GM21360 (cell line): ENCODE measurements around the gene CAMK1D.

Experiments used
- ATAC-seq: cut with Tn5 transposase; IDR thresholded peaks from one replicate; pipeline ENCODE4 v1.9.1; 2021; ENCODE audit warnings: mild to moderate bottlenecking, moderate library complexity; ENCODE audit not compliant: unreplicated experiment

CAMK1D gene

GRCh38 chr10:12369982-12370381 is 20.6 kb downstream of the CAMK1D start:
- ATAC-seq: no peak

DNA sequence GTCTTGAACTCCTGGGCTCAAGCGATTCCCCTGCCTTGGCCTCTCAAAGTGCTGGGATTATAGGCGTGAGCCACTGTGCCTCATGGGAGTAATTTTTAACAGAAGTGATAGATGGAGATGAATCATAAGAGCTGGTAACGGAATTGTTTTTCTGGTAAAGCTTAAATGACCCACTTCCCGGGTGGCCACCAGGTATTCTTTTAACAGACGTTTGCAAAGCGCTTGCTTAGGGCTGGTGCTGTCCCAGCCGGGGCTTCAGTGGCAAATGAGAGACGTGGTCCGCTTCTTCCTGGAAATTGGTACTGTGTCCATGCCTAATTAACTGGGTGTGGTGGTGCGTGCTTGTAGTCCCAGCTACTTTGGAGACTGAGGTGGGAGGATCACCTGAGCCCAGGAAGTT is 23.5 kb downstream of the CAMK1D start:
- no peak for ATAC-seq

GRCh38 chr10:12375076-12375504 is 25.7 kb downstream of the CAMK1D start:
- no peak for ATAC-seq

- no peak for ATAC-seq
These were observed 26.9 kb downstream of the CAMK1D start for GRCh38 chr10:12376211-12376610.

DNA sequence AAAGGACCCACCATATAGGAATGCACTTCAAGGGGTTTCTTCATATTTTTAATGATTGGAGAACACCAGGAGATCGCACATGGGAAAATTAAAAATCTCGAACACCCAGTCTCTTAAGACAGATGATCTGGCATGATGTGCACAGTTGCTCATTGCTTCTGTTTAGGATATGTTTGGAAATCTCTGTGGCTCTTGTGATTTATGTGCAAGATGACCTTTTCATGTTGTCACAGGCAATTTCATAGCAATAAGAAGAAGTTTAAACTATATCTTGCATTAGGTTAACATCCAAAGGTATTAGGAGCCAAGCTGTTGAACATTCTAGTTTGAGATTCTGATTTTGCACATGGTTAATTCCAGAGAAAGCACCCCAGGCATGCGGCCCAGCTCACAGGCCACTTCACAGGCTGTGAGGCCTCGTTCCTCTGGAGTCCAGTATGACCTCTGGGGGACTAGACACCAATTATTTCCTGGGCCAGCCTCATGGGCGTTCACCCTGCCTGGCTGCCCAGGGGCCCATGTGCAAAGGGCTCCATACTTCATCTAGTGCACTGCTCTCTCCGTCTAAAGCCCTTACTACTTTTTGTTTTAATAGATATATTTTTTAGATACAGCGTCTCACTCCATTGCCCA is 28.4 kb downstream of the CAMK1D start:
- ATAC-seq: no peak

- ATAC-seq: no peak
These were observed 31.7 kb downstream of the CAMK1D start for GRCh38 chr10:12380999-12381398.

DNA sequence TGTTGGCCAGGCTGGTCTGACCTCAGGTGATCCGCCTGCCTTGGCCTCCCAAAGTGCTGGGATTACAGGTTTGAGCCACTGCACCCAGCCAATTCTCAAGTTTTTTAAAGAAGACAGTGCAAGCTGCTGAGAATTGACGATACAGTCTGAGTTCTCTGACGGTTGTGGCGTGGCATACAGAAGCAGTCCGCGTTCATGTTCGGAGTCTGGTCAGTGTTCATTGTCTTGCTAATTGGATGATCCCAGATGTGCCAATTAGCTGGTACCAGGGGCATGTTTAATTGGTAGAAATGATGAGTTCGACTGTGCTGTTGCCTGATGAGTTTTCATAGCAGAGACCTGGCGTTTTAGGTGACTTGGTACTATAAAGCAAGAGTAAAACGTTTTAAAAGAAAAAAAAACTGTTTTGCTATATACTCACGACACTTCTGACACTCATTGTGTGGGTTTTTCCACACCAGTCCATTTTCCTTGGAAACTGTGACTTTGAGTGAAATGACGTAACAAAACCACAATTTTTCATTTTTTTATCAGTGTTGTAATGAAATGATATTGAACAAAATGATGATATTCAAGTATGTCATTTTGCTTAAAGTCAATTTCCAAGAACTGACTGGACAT is 32.3 kb downstream of the CAMK1D start:
- no peak for ATAC-seq

DNA sequence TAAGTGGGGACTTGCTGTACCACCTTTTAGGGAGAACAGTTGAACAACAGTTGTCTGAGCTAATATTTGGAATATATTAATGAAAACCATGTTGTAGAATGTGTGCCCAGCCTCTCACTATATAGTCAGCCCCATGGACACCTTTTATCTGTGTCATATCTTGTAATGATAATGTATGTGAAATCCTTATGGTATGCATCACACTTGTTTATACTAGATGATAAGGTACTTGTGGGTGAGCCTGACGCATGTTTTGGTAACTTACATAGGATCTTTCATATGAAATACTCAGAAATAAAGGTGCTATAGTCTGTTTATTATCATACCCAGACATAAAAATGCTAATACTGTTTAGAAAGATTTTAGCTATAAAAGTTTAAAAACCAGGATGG is 32.8 kb downstream of the CAMK1D start:
- no peak for ATAC-seq

- no peak for ATAC-seq
These were observed 33.7 kb downstream of the CAMK1D start for GRCh38 chr10:12382956-12383531.

DNA sequence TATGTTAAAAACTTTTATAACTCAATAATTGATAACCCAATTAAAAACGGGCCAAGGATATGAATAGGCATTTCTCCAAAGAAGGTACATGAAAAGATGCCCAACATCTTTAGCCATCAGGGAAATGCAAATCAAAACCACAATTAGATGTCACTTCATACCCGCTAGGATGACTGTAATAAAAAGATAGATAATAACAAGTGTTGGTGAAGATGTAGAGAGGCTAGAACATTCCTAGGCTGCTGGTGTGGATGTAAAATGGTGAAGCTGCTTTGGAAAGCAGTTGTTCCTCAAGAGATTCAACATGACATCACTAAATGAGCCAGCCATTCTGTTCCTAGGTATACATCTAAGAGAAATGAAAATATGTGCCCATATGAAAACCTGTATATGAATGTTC is 35.6 kb downstream of the CAMK1D start:
- ATAC-seq: no peak

DNA sequence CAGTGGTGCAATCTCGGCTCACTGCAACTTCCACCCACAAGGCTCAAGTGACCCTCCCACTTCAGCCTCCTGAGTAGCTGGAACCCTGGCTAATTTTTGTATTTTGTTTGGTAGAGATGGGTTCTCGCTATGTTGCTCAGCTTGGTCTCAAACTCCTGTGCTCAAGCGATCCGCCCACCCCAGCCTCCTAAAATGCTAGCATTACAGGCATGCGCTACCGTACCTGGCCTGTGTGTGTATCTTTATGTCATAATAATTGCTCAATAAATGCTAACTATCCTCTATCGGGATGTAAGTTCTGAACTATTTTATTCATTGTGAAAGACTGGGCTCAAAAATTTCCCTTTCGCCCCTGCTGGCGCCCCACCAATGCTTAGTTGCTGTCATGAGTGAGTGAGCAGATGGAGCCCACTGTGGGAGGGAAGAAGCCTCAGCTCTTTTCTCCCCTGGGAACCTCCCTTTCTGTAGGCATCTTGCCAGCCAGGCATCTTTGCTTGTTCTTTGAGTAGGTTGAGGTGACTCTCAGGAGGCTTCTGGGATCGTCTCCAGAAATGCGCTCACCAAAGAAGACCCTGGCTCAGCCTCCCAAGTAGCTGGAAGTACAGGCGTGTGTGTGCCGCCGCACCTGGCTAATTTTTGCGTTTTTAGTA is 38.3 kb downstream of the CAMK1D start:
- no peak for ATAC-seq

DNA sequence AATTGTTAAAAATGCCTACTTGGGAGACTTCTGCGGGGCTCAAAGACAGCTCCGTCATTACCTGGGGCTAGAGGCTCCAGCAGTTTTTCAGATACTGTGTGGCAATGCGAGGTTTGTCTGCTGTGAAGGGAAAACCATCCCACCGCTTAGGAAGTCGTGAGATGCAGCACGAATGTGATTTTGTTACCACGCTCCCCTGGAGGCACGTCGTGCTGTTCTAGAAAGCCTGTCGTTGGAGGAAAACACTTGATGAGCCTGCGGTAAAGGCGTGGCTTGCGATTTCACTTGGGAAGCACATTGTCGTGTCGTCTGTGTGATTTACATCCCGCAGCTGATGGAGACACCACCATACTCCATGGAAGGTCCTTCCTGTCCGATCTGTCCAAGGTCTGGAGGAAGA is 39.3 kb downstream of the CAMK1D start:
- ATAC-seq: no peak

GRCh38 chr10:12389154-12389734 is 39.9 kb downstream of the CAMK1D start:
- no peak for ATAC-seq

- no peak for ATAC-seq
These were observed 41.4 kb downstream of the CAMK1D start for GRCh38 chr10:12390733-12391132.

DNA sequence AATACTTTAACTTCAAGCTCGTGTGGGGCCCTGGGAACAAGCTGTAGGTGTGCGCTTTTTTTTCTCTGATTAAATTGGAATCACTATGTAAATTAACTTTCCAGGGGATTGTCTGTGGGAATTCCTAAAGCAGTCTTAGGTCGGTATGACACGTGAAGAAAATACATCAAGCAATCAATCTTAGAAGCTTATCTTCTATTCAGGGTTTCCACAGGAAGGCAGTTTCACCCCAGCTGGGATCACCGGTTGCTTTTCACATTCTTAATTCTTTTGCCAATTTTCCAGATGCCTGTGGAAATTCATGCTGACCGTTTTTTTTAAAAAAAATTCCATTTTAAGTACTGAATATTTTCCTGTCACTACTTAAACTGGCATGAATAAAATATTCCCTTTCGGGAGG is 41.9 kb downstream of the CAMK1D start:
- no peak for ATAC-seq

GRCh38 chr10:12393831-12394230 is 44.5 kb downstream of the CAMK1D start:
- no peak for ATAC-seq

- no peak for ATAC-seq
These were observed 45.1 kb downstream of the CAMK1D start for GRCh38 chr10:12394241-12395033.

- ATAC-seq: no peak
These were observed 46.7 kb downstream of the CAMK1D start for GRCh38 chr10:12396093-12396492.

GRCh38 chr10:12396567-12396966 is 47.2 kb downstream of the CAMK1D start:
- no peak for ATAC-seq

DNA sequence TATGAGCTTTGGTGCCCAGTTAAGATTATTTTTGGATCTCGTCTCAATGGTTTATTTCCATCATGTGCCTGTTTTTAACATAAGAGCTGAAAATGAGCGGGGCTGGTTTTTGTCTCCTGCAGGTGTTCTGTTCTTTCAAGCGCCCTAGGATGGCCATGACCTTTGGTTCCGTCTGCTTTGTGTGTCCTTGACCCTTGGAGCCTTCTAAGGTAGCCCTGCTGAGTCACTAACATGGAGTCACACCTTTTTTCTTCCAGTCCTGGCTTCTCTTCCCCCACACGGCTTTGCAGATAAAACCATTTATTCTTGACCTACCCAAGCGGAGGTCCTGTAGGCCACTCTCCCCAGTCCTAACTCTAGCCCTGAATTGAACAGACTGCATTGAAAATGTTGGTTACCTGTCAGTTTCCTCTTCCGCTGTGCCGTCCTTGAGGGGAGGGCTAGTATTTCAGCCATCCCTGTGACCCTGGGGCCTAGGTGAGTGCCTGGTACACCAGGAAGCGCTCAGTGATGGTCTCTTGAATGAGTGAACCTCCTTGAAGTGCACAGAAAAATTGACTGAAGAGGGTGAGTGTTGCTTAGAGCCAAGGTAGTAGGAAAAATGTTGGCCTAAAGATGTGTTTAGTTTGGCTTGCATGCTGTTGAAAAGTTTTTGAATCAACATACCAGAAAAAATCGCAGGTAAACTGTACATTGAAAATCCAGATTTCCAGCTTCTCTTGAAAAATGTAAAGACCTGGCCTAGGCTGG is 48.0 kb downstream of the CAMK1D start:
- no peak for ATAC-seq
